GM19328 (cell line): ENCODE measurements around the gene PDHB.
"Not testable (repeated sequence)": the region's sequence is repeated elsewhere in the genome, so short reads cannot be mapped to it uniquely, and the experiment has no call there.

Source experiments
- ATAC-seq: cut with Tn5 transposase; IDR thresholded peaks from one replicate; pipeline ENCODE4 v1.9.1; 2021; ENCODE audit warnings: mild to moderate bottlenecking, moderate library complexity; ENCODE audit not compliant: unreplicated experiment

The PDHB gene

GRCh38 chr3:58440996-58441355 is 7.3 kb upstream of the PDHB start:
- ATAC-seq, result not testable (repeated sequence)

GRCh38 chr3:58437276-58437675 is 3.6 kb upstream of the PDHB start:
- not testable (repeated sequence) for ATAC-seq

- ATAC-seq, result no peak
These were observed 1.4 kb upstream of the PDHB start for GRCh38 chr3:58434990-58435389.

DNA sequence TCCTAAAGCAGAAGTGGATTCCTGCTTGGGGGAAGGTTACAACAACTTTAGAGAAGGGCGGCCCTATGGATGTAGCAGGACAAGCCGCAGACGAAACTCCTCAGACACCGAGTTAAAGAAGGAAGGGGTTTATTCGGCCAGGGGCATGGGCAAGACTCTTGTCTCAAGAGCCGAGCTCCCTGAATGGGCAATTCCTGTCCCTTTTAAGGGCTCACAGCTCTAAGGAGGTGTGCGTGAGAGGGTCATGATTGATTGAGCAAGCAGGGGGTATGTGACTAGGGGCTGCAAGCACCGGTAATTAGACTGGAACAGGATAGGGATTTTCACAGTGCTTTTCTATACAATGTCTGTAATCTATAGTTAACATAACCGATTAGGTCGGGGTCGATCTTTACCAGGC is 879 bp upstream of the PDHB start:
- ATAC-seq, result no peak

DNA sequence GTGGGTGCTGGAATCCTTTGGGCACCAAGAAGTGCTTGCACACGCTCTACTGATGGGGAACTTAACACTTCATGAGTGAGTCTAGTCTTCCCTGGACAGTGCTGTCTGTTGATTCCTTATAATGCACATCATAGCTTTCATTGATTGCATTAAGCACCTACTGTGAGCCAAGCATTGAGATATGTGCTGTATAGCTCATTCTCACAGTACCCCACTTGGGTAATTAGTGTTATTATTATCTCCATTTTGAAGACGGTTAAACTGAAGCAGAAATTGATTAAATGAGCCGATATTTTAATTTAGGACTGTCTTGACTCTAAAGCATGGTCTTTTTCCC is 504 bp upstream of the PDHB start:
- ATAC-seq, result no peak

GRCh38 chr3:58432905-58433304 is 727 bp downstream of the PDHB start:
- ATAC-seq, result no peak

DNA sequence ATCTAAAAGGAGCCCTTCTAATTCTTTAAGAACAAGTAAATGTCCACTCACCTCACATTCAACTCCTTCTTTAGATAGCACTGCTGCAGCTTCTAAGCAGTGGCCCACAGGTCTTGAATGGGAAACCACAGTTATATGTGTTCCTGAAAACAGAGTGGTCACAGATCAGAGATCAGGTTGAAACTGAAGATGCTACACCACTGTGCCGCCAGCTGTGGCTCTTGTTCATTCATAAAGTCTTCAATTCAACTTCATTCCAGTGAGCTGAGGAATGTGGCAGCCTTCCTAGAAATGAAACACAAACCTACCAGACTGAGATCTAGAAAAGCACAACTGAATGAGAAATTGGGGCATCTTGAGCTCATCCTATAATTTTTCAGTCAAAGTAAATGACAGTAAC is 4.0 kb downstream of the PDHB start:
- ATAC-seq, result no peak

DNA sequence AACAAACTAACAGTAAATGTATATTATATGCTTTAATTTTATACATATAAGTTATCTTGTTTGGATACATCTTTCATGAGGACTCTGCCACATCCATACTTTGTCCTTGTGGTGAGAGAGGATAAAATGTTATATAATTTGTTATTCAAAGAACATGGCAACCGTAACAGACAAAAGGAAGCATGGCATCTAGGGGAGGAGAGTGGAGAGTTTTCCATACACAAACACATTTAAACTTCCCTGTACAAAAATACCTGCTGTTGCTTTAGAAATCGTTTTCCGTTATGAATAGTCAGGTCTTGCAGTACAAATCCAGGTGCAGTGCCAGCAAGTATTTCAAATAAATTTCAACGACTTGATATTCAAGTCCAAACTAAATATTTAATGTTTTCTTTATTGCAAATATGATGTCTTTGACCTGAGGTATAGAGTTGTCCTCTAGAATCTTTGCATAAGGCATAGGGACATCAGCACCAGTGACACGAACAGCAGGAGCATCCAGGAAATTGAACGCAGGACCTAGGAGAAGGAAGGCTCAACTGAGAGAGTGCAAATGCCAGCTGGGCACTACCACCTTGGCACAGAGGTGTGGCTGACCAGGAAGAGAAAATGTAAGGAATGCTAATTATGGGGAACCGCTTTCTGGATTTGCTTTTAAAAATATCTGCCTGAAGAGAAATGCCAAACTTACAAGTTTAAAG is 5.8 kb downstream of the PDHB start:
- ATAC-seq, result no peak

DNA sequence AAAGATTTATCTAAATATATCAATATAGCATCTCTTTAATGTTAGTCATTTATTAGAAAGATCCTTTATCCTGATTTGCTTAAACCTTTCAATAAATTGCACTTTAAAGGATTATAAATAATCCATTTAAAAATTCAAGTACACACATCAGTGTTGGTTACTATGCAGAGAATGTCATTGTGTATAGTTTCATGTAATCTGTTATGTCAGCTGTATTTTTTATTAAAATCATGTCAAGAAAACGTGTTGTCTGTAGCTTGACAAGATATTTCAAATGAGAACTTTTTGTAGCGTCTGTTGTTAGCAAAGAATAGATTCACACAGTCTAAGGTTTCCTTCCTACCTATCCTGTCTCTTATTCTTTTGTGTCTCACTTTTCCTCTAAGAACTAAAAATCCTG is 7.8 kb downstream of the PDHB start:
- ATAC-seq, result no peak

DNA sequence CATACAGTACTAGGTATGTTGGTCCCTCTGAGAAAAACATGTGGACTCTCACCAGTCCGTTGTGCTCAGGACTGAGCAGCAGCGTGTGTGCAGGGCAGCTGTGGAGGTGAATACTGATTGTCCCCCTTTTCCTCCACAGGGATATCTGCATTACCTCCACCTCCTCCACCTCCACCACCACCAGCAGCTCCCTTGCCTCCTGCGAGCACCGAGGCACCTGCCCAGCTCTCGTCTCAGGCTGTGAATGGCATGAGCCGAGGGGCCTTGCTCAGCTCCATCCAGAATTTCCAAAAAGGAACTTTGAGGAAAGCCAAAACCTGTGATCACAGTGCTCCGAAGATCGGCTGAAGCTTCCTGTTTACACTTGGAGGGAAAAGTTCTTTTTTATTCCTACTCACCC is 9.0 kb downstream of the PDHB start:
- no peak for ATAC-seq

GRCh38 chr3:58422756-58423325 is 10.8 kb downstream of the PDHB start:
- no peak for ATAC-seq

- ATAC-seq, result no peak
These were observed 12.6 kb downstream of the PDHB start for GRCh38 chr3:58421004-58421403.

DNA sequence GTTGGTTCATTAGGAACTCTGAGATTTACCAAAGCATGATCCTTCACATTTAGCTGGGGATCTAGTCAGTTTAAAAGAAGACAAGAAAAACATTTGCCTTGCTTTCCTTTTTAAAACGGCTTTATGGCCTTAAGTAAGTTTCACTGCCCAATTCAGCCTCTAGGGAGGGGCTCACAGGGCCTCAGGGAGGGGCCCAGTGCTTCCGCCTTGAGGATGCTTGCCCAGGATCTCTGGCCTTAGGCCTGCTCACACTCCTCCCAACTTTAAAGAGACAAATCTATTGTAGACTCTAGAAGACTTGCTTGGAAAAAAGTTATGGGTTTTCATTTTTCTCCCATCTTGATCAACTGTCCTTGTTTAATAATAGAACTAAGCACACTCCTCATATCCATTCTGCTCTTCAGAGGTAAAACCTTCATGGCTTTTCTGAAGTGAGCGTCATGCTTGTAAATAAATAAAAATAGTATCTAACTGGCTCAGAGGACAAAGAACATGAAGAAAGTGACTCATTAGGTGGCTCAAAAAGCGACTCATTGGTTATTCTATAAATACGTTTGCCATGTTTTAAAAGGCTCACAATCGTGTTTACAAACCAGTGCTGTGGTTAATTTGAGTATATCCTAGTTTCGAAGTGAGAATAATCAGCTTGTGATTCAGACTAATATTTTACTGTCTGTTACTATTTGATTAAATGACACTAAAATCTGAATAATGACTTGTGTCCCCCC is 13.7 kb downstream of the PDHB start:
- no peak for ATAC-seq

GRCh38 chr3:58418227-58418626 is 15.4 kb downstream of the PDHB start:
- no peak for ATAC-seq

DNA sequence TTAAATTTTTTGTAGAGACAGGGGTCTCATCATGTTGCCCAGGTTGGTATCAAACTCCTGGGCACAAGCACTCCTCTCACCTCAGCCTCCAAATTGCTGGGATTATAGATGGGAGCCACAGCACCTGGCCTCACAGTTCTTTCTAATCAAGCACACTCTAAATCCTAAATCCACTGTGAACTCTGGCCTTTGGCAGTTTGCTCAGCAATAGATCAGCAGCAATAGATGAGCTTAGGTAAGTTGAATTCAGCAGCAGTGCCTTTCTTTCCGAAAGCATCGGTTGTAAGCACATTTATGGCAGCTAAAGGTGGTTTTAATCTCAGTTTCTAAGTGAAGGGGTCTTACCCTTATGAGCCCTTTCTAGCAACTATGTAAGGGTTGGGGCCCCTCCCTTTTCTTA is 16.6 kb downstream of the PDHB start:
- no peak for ATAC-seq

- no peak for ATAC-seq
These were observed 17.4 kb downstream of the PDHB start for GRCh38 chr3:58416191-58416590.

DNA sequence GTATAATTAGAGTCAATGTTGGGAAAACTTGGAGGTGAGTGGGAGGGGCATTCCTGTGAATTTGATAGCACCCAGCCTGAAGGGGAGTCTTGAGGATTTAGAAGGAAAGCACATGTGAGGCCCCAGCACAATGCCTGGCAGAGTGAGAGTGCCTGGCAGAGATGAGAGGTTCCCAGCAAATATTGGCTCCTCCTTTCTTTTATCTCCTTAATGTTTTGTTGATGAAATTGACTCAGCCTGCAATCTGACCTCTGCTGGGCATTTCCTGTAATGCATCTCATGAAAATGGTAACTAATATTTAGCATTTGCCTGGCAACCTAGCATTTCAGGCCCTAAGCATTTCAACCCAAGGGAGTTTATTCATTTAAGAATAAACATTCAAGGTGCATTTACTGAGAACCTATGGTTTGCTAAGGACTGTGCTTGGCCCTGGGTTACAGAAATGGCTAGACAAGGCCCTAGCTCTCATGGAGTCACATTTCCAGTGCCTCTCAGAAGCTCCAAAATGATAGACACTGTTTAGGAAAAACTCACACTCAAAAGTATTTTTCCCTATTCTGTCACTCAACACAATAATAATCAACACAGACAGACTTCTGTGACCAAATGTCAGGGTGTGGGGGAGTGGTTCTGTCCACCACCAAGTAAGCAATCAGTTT is 19.0 kb downstream of the PDHB start:
- ATAC-seq, result no peak

- no peak for ATAC-seq
These were observed 21.5 kb downstream of the PDHB start for GRCh38 chr3:58411851-58412830.

DNA sequence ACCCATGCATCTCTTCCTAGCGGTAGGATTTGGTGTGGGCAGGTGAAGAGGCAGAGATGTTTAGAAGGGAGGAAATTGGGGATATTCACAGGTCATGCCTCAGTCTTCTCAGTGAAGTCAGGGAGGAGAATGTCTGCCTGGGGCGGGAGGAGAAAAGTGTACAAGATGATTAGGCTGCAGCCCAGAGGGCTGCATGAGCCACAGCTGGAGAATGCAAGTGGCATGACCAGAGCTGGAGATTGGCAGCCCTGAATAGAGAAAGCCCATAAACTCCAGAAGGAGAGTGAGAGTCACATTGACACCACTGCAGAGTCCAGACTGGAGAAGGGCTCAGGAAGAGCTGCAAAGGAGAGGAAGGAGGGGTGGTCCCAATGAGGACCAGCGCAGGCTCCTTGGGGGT is 22.6 kb downstream of the PDHB start:
- ATAC-seq, result no peak

- ATAC-seq, result no peak
These were observed 24.0 kb downstream of the PDHB start for GRCh38 chr3:58409663-58410062.

DNA sequence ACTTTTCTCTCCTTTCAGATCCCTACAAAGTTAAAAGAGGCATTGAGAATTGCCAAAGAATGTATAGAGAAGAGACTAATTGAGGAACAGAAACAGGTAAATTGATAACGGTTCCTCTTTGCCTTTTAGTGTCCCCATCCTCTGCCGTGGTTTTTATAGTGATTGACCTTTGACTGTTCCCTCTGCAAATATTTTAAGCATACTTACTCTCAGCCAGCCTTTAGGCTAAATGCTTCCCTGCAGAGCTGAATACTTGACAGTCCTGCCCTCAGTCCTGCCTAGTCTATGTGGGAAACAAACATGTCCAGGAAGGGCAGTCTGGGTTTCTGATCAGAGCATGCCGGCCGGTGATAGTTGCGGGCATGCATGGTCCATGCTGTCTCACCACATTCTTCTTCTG is 24.7 kb downstream of the PDHB start:
- no peak for ATAC-seq
